Testis (tissue), 2 donors: Measurements from ENCODE around the gene SCAP.

Experiments used
- CTCF ChIP-seq, 3 experiments: fragments of 450-650 bp in 2 of 3; fragments of 200-600 bp in 1 of 3; sonication (generic) in 1 of 3; IDR thresholded peaks; one replicate each; pipeline ENCODE4 v1.5.1; 2016 to 2019; ENCODE audit warnings: antibody characterized with exemption in 3 of 3, mild to moderate bottlenecking in 2 of 3, moderate library complexity in 1 of 3
- POLR2A ChIP-seq: fragments of 450-650 bp; IDR thresholded peaks from one replicate; pipeline ENCODE4 v1.6.1; 2017; ENCODE audit warnings: antibody characterized with exemption, mild to moderate bottlenecking, moderate library complexity

DNA sequence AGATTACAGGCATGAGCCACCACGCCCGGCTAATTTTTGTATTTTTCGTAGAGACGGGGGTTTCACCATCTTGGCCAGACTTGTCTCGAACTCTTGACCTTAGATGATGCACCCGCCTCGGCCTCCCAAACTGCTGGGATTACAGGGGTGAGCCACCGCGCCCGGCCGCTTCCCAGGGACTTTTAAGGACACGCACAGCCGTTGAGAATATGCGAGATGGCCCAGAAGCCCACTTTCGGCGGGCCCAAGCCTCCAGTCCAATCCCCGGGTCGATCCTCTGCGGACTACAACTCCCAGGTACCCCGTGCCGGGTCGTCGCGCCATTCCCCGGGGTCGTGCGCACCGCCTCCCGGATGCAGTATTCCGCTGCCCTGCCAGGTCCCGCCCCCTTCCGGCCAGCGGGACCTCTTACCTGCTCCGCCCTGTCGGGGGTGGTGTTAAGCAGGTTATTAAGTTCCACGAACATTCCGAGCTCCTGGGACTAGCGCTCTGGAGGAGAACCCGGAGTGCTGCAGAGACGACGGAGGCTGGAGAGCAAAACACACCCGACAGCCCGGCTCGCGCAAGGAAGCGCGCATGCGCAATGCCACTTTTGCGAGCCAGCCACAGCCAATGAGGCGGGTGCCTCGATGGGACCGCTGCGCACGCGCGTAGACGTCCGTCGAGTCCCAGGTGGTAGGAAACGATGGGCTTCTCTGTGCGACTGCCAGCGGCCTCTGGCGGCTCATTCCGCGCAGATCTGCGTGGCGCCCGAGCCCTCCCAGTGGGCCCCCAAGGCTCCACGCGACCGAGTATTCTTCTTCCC lies 37.6 kb upstream of the SCAP start, which contains the start of gene ELP6:
- TF ChIP-seq CTCF (IDR thresholded peaks at IDR 0.05) (peak in 2 of 3 experiments; percentile 60 to 76), POLR2A (no peak)
